A549 treated with GW870086 at 1 μM for 4 hours (cell line): Measurements from ENCODE around the gene PCDHA1. TPM values are rescaled to one million over a fixed set of nuclear protein-coding genes. Genes with fewer than 3 reads are reported as not detected.

Experiments used
- total RNA-seq: library from RNA; stranded (reverse); fragments of 200-300 nt; extraction: Qiagen RNA extraction; gene quantifications from 5 replicates; pipeline ENCODE4 v1.2.3, GENCODE V29; 2022; ENCODE audit warnings: low read depth

The PCDHA1 gene
- total RNA-seq, 1 experiment from 2014 or later = 0.09 TPM

GRCh38 chr5:140925806-140926442 lies 140.0 kb downstream of the PCDHA1 start, which contains the start of gene PCDHAC1:
Gene PCDHAC1, plus strand, starts transcription at chr5:140926299. Its CDS starts 594 bp downstream, at chr5:140926893.

GRCh38 chr5:140966293-140967225 lies 180.6 kb downstream of the PCDHA1 start, which contains the start of gene PCDHAC2:
Gene PCDHAC2, plus strand, starts transcription at chr5:140966476. Its CDS starts 291 bp downstream, at chr5:140966767.

GRCh38 chr5:141050622-141051520 lies 264.9 kb downstream of the PCDHA1 start, which contains the start of gene PCDHB1:
Gene PCDHB1, plus strand, starts transcription at chr5:141051374. Its CDS starts 97 bp downstream, at chr5:141051471.

Other genes with a start within 250 kb of the PCDHA1 start
- 1.1 to 3.0 TPM (median 2.1 TPM) in 5 replicates for gene EIF4EBP3, start 238.5 kb upstream of the PCDHA1 start, total RNA-seq
- 35.0 to 47.4 TPM (median 44.6 TPM) in 5 replicates for gene SRA1, start 228.7 kb upstream of the PCDHA1 start, total RNA-seq
- 5.2 to 6.8 TPM (median 5.5 TPM) in 5 replicates for gene APBB3, start 221.5 kb upstream of the PCDHA1 start, total RNA-seq
- 70.9 to 80.3 TPM (median 77.6 TPM) in 5 replicates for gene SLC35A4, start 221.3 kb upstream of the PCDHA1 start, total RNA-seq
- 3.0 to 4.8 TPM (median 4.6 TPM) in 5 replicates for gene CD14, start 153.0 kb upstream of the PCDHA1 start, total RNA-seq
- 9.1 to 14.6 TPM (median 12.8 TPM) in 5 replicates for gene TMCO6, start 146.7 kb upstream of the PCDHA1 start, total RNA-seq
- gene NDUFA2, start 138.5 kb upstream of the PCDHA1 start, total RNA-seq = 110 to 128 TPM (median 113 TPM) in 5 replicates
- 82.9 to 107 TPM (median 88.8 TPM) in 5 replicates for gene IK, start 138.3 kb upstream of the PCDHA1 start, total RNA-seq
- gene WDR55, start 121.2 kb upstream of the PCDHA1 start, total RNA-seq = 27.1 to 30.4 TPM (median 30.0 TPM) in 5 replicates
- gene DND1, start 112.6 kb upstream of the PCDHA1 start, total RNA-seq = 0.37 to 0.97 TPM (median 0.64 TPM) in 5 replicates
- gene HARS1, start 94.8 kb upstream of the PCDHA1 start, total RNA-seq = 73.2 to 85.5 TPM (median 78.1 TPM) in 5 replicates
- gene HARS2, start 94.7 kb upstream of the PCDHA1 start, total RNA-seq = 33.2 to 42.4 TPM (median 37.4 TPM) in 5 replicates
- 80.6 to 110 TPM (median 84.5 TPM) in 5 replicates for gene ZMAT2, start 85.7 kb upstream of the PCDHA1 start, total RNA-seq
- gene PCDHA2, start 8.7 kb downstream of the PCDHA1 start, total RNA-seq = 0.06 to 0.10 TPM (median 0.07 TPM) in 3 of 5 replicates, not detected in the others
- 0.78 to 1.3 TPM (median 0.88 TPM) in 5 replicates for gene PCDHA3, start 14.9 kb downstream of the PCDHA1 start, total RNA-seq
- gene PCDHA4, start 20.9 kb downstream of the PCDHA1 start, total RNA-seq = 1.6 to 2.2 TPM (median 2.0 TPM) in 5 replicates
- gene PCDHA5, start 35.5 kb downstream of the PCDHA1 start, total RNA-seq = 0.50 to 0.74 TPM (median 0.70 TPM) in 5 replicates
- 0.05 to 0.09 TPM (median 0.08 TPM) in 3 of 5 replicates, not detected in the others for gene PCDHA6, start 41.8 kb downstream of the PCDHA1 start, total RNA-seq
- 0.08 to 0.13 TPM (median 0.10 TPM) in 5 replicates for gene PCDHA7, start 48.1 kb downstream of the PCDHA1 start, total RNA-seq
- gene PCDHA8, start 55.0 kb downstream of the PCDHA1 start, total RNA-seq = 0.03 to 0.11 TPM in 2 of 5 replicates, not detected in the others
- gene PCDHA9, start 62.2 kb downstream of the PCDHA1 start, total RNA-seq = 0.02 to 0.07 TPM in 2 of 5 replicates, not detected in the others
- 0.03 to 0.05 TPM (median 0.04 TPM) in 4 of 5 replicates, not detected in the other for gene PCDHA10, start 69.8 kb downstream of the PCDHA1 start, total RNA-seq
- 0.06 to 0.96 TPM (median 0.11 TPM) in 5 replicates for gene PCDHA11, start 82.8 kb downstream of the PCDHA1 start, total RNA-seq
- 2.5 to 3.4 TPM (median 3.1 TPM) in 5 replicates for gene PCDHA12, start 89.2 kb downstream of the PCDHA1 start, total RNA-seq
- 0.07 to 0.17 TPM (median 0.10 TPM) in 5 replicates for gene PCDHA13, start 96.0 kb downstream of the PCDHA1 start, total RNA-seq
- gene PCDHAC1, start 140.2 kb downstream of the PCDHA1 start, total RNA-seq = 2.4 to 3.3 TPM (median 3.0 TPM) in 5 replicates
- 4.0 to 5.0 TPM (median 4.4 TPM) in 5 replicates for gene PCDHAC2, start 180.3 kb downstream of the PCDHA1 start, total RNA-seq